HepG2 (cell line): ENCODE data around the gene VDR. TPM values are rescaled to one million over a fixed set of nuclear protein-coding genes. Genes with fewer than 3 reads are reported as not detected.

ENCODE experiments used
- ATF2 ChIP-seq: sonication (generic); formaldehyde crosslinking; IDR thresholded peaks from 2 replicates; pipeline ENCODE4 v1.4.0; 2020; ENCODE audit warnings: missing genetic modification reagents
- CENPX ChIP-seq: sonication (generic); formaldehyde crosslinking; IDR thresholded peaks from 2 replicates; pipeline ENCODE4 v1.9.0; 2021; ENCODE audit warnings: mild to moderate bottlenecking, missing genetic modification reagents, moderate library complexity
- EP300 ChIP-seq, 3 experiments: sonication (generic) in 1 of 3; formaldehyde crosslinking in 1 of 3; IDR thresholded peaks; 2 replicates each; pipeline versions ENCODE4 v1.5.1 to v1.6.1; 2011 to 2020; ENCODE audit warnings: low read depth in 2 of 3, low read length in 2 of 3, borderline replicate concordance in 1 of 3, improper control_type of control experiment in 1 of 3, mild to moderate bottlenecking in 1 of 3, missing genetic modification reagents in 1 of 3, moderate library complexity in 1 of 3
- FOSL1 ChIP-seq: sonication (generic); formaldehyde crosslinking; IDR thresholded peaks from 2 replicates; pipeline ENCODE4 v1.9.0; 2021; ENCODE audit warnings: missing genetic modification reagents, borderline replicate concordance
- FOSL2 ChIP-seq: sonication (generic); formaldehyde crosslinking; IDR thresholded peaks from 2 replicates; pipeline ENCODE4 v1.4.0; 2020; ENCODE audit warnings: missing genetic modification reagents
- HNF1A ChIP-seq, 2 experiments: sonication (generic) in 1 of 2; formaldehyde crosslinking in 1 of 2; IDR thresholded peaks; 2 replicates each; pipeline versions ENCODE4 v1.4.0 to v1.6.1; 2016 to 2020; ENCODE audit warnings: borderline replicate concordance in 1 of 2, low read depth in 1 of 2, mild to moderate bottlenecking in 1 of 2, missing genetic modification reagents in 1 of 2
- HNRNPL ChIP-seq: fragments of 200-400 bp; formaldehyde crosslinking; IDR thresholded peaks from 2 replicates; pipeline ENCODE4 v1.6.1; 2017; ENCODE audit warnings: mild to moderate bottlenecking, low read depth, low read length
- MTF2 ChIP-seq: sonication (generic); formaldehyde crosslinking; IDR thresholded peaks from 2 replicates; pipeline ENCODE4 v1.5.0; 2020; ENCODE audit warnings: missing genetic modification reagents, borderline replicate concordance
- MXI1 ChIP-seq: IDR thresholded peaks from 3 replicates; pipeline ENCODE4 v1.6.1; 2012; ENCODE audit warnings: low read depth, low read length, inconsistent platforms, borderline replicate concordance
- PAWR ChIP-seq: sonication (generic); formaldehyde crosslinking; IDR thresholded peaks from 2 replicates; pipeline ENCODE4 v1.4.0; 2020; ENCODE audit warnings: missing genetic modification reagents, mild to moderate bottlenecking, borderline replicate concordance
- POGK ChIP-seq: sonication (generic); formaldehyde crosslinking; conservative IDR thresholded peaks from 2 replicates; pipeline ENCODE4 v1.8.0; 2022; ENCODE audit warnings: mild to moderate bottlenecking, moderate library complexity, missing genetic modification reagents
- SATB2 ChIP-seq: sonication (generic); formaldehyde crosslinking; IDR thresholded peaks from 2 replicates; pipeline ENCODE4 v1.5.0; 2020; ENCODE audit warnings: missing genetic modification reagents
- SIN3B ChIP-seq: fragments of 150-350 bp; IDR thresholded peaks from 2 replicates; pipeline ENCODE4 v1.6.1; 2014; ENCODE audit warnings: low read length
- SKI ChIP-seq: fragments of 450-650 bp; IDR thresholded peaks from one replicate; pipeline ENCODE4 v1.6.1; 2018; ENCODE audit warnings: mild to moderate bottlenecking; ENCODE audit not compliant: partially characterized antibody
- SNAI1 ChIP-seq: sonication (generic); formaldehyde crosslinking; IDR thresholded peaks from 2 replicates; pipeline ENCODE4 v1.5.0; 2020; ENCODE audit warnings: mild to moderate bottlenecking, missing genetic modification reagents, borderline replicate concordance
- ZBTB3 ChIP-seq: sonication (generic); formaldehyde crosslinking; IDR thresholded peaks from 2 replicates; pipeline ENCODE4 v1.4.0; 2020; ENCODE audit warnings: low read depth, mild to moderate bottlenecking, moderate library complexity, missing genetic modification reagents, borderline replicate concordance
- ZBTB7B ChIP-seq: sonication (generic); formaldehyde crosslinking; IDR thresholded peaks from 2 replicates; pipeline ENCODE4 v1.4.0; 2020; ENCODE audit warnings: missing genetic modification reagents
- ZFAT ChIP-seq: sonication (generic); formaldehyde crosslinking; conservative IDR thresholded peaks from 2 replicates; pipeline ENCODE4 v1.8.1; 2023; ENCODE audit warnings: missing genetic modification reagents, inconsistent platforms
- ZFP82 ChIP-seq: sonication (generic); formaldehyde crosslinking; IDR thresholded peaks from 2 replicates; pipeline ENCODE4 v1.5.1; 2020; ENCODE audit warnings: mild to moderate bottlenecking, missing genetic modification reagents, borderline replicate concordance
- ZNF121 ChIP-seq: sonication (generic); formaldehyde crosslinking; IDR thresholded peaks from 2 replicates; pipeline ENCODE4 v1.5.0; 2020; ENCODE audit warnings: mild to moderate bottlenecking, missing genetic modification reagents
- ZNF335 ChIP-seq: sonication (generic); formaldehyde crosslinking; IDR thresholded peaks from 2 replicates; pipeline ENCODE4 v1.4.0; 2020; ENCODE audit warnings: missing genetic modification reagents
- ZNF430 ChIP-seq: sonication (generic); formaldehyde crosslinking; IDR thresholded peaks from 2 replicates; pipeline ENCODE4 v1.9.0; 2021; ENCODE audit warnings: mild to moderate bottlenecking, missing genetic modification reagents
- ZNF569 ChIP-seq: sonication (generic); formaldehyde crosslinking; IDR thresholded peaks from 2 replicates; pipeline ENCODE4 v1.5.0; 2020; ENCODE audit warnings: mild to moderate bottlenecking, missing genetic modification reagents, moderate library complexity, borderline replicate concordance
- ZNF7 ChIP-seq: IDR thresholded peaks from 2 replicates; pipeline ENCODE4 v1.6.1; 2016; ENCODE audit warnings: missing biosample characterization, missing genetic modification reagents
- polyA plus RNA-seq, 8 experiments: library from polyadenylated mRNA; depleted of rRNA in 3 of 8; stranded (reverse) in 7 of 8; unstranded in 1 of 8; fragments of >200 nt; fragmentation: Illumina TruSeq in 4 of 8; extraction: Trizol in 4 of 8; gene quantifications; 2 replicates each; pipeline versions ENCODE4 v1.2.1 to v1.2.3, GENCODE V29; 2011 to 2016; ENCODE audit warnings: low read depth in 4 of 8, missing spikeins in 1 of 8, mixed read lengths in 1 of 8; ENCODE audit not compliant: insufficient read depth in 1 of 8
- total RNA-seq, 5 experiments: library from RNA; depleted of rRNA; stranded (reverse); fragments of >200 nt; fragmentation: Illumina TruSeq; extraction: Trizol; gene quantifications; 2 replicates each; pipeline ENCODE4 v1.2.3, GENCODE V29; 2016; ENCODE audit warnings: low read depth in 1 of 5

Gene VDR
- total and polyA plus RNA-seq, 2 of the 13 experiments (the other 11 are each of a cell fraction or from before 2014, with no cell fraction given) = 0.08 to 0.33 TPM

- peak in 1 of 2 experiments; percentile 46; a peak in 1 of 4 replicates for TF ChIP-seq EP300 (IDR thresholded peaks at IDR 0.05; ENCODE audit: low read depth in 2 of 2, low read length in 2 of 2)
- 0 out of 2 replicates have a peak, but pooled peaks have one; percentile 16 for TF ChIP-seq EP300 (CRISPR knock-in tag; IDR thresholded peaks at IDR 0.05; ENCODE audit: borderline replicate concordance)
- TF ChIP-seq ZNF335 = no peak
- TF ChIP-seq ZBTB7B (CRISPR knock-in tag) = no peak
- no peak for TF ChIP-seq FOSL1 (CRISPR knock-in tag)
- no peak for TF ChIP-seq SIN3B
- no peak for TF ChIP-seq SNAI1 (CRISPR knock-in tag)
- TF ChIP-seq ZNF7 (CRISPR knock-in tag) = no peak
- no peak for TF ChIP-seq MTF2 (CRISPR knock-in tag)
- no peak for TF ChIP-seq HNRNPL
- TF ChIP-seq ZBTB3 (CRISPR knock-in tag) = no peak
- TF ChIP-seq ZNF430 (CRISPR knock-in tag) = no peak
- TF ChIP-seq ATF2 = no peak
- no peak for TF ChIP-seq SKI
- no peak for TF ChIP-seq ZNF121 (CRISPR knock-in tag)
- TF ChIP-seq FOSL2 (CRISPR knock-in tag) = no peak
- TF ChIP-seq SATB2 = no peak
- no peak for TF ChIP-seq HNF1A (IDR thresholded peaks at IDR 0.05; ENCODE audit: low read depth)
- no peak for TF ChIP-seq HNF1A (CRISPR knock-in tag; IDR thresholded peaks at IDR 0.05; ENCODE audit: borderline replicate concordance)
- no peak for TF ChIP-seq ZNF569 (CRISPR knock-in tag)
- TF ChIP-seq POGK (CRISPR knock-in tag) = 0 out of 2 replicates have a peak, but pooled peaks have one; percentile 43
- no peak for TF ChIP-seq CENPX (CRISPR knock-in tag)
- no peak for TF ChIP-seq ZFP82 (CRISPR knock-in tag)
- TF ChIP-seq PAWR (CRISPR knock-in tag) = no peak
- peak; percentile 55; the same call in 1 of the 3 replicates for TF ChIP-seq MXI1
- TF ChIP-seq ZFAT = no peak
Measured at GRCh38 chr12:47852096-47852571, 52.7 kb downstream of the VDR start (continued).
